AG09309 (cell line): ENCODE measurements around the gene ASPHD1.
A peak's percentile ranks its signal among the peaks of the same experiment; 100 is the strongest.
"Not testable (repeated sequence)": the region's sequence is repeated elsewhere in the genome, so short reads cannot be mapped to it uniquely, and the experiment has no call there.

Experiments used
- DNase-seq: peaks from one replicate; pipeline ENCODE4 v3.0.0-alpha.2; 2010; ENCODE audit warnings: low read depth
- H3K4me3 ChIP-seq: 2 replicates; pipeline ENCODE4 v1.5.1; 2011; ENCODE audit warnings: mild to moderate bottlenecking, low read depth, low read length, moderate library complexity; ENCODE audit not compliant: control insufficient read depth
- CTCF ChIP-seq: IDR thresholded peaks from 2 replicates; pipeline ENCODE4 v1.5.1; 2011; ENCODE audit warnings: mild to moderate bottlenecking, low read depth, low read length, inconsistent platforms; ENCODE audit not compliant: insufficient read depth, control insufficient read depth; ENCODE audit errors: missing control alignments

ASPHD1 gene

GRCh38 chr16:29926711-29927052 is 26.4 kb downstream of the ASPHD1 start:
- no peak for DNase-seq

GRCh38 chr16:29927070-29927905 is 27.0 kb downstream of the ASPHD1 start:
- DNase-seq, result no peak
- H3K4me3 ChIP-seq, result peak overlapping the region; percentile 71

More at GRCh38 chr16:29926711-29927052, 26.4 kb downstream of the ASPHD1 start:
- peak overlapping the region; percentile 71 for H3K4me3 ChIP-seq
- TF ChIP-seq CTCF, result no peak

GRCh38 chr16:29931750-29932149 is 31.5 kb downstream of the ASPHD1 start:
- H3K4me3 ChIP-seq, DNase-seq: not testable (repeated sequence)

More at GRCh38 chr16:29927070-29927905, 27.0 kb downstream of the ASPHD1 start:
- TF ChIP-seq CTCF, result no peak

- no peak for TF ChIP-seq CTCF
- no peak overlapping the region for H3K4me3 ChIP-seq
- DNase-seq, result no peak
Measured at GRCh38 chr16:29940656-29941055, 40.4 kb downstream of the ASPHD1 start.

GRCh38 chr16:29943846-29944799 is 43.8 kb downstream of the ASPHD1 start:
- TF ChIP-seq CTCF, result peak; percentile 48
- H3K4me3 ChIP-seq, result no peak overlapping the region
- peak; percentile 97 for DNase-seq

GRCh38 chr16:29947897-29948296 is 47.6 kb downstream of the ASPHD1 start:
- no peak overlapping the region for H3K4me3 ChIP-seq
- TF ChIP-seq CTCF, result no peak
- no peak for DNase-seq
